ENCODE results near the gene BNIP5.
A peak's percentile ranks its signal among the peaks of the same experiment; 100 is the strongest.

BNIP5 gene

DNA sequence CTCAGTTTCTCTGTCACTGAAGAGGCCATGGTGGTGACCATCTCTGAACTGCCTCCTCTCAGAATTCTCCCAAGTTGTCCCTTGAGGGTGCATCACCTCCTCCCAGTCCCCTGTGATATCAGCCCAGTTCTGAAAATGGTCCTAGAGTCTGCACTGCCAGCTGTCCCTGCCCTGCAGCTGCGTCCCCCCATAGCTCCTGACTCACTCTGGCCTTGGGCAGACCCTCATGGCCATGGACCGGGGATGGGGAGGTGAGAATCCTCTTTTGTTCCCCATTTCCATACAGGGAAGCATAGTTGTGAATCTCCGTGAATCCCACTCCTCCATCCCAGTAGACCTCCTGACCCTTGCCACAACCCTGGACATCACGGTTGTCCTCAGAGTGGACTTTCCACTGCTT lies 46.3 kb upstream of the BNIP5 start:
- no peak overlapping the region for H3K27ac ChIP-seq (ENCODE audit: extremely low read depth, low read depth, low read length)
- peaks cover 6% of the 10 kb centered on the region; the same call in 1 of the 2 replicates for H3K4me1 ChIP-seq (ENCODE audit: control insufficient read depth, insufficient read depth, low read length)
- H3K4me3 ChIP-seq (ENCODE audit: low read depth, low read length) = no peak overlapping the region
- CTCF ChIA-PET = interaction anchor here (0.6 to 1.2 kb wide), 2 partner anchors 57 to 163 kb away, joined by 3 read pairs; no protein-coding TSS in a partner anchor
- POLR2A ChIA-PET = no interaction called here
- TF ChIP-seq ZNF677 (tag by site-specific recombination; IDR thresholded peaks at IDR 0.05) (no peak), ZNF132 (tag by site-specific recombination; IDR thresholded peaks at IDR 0.05; ENCODE audit: borderline replicate concordance) (no peak), GFI1B (tag by site-specific recombination; IDR thresholded peaks at IDR 0.05) (no peak), ZNF777 (tag by site-specific recombination; IDR thresholded peaks at IDR 0.05; ENCODE audit: borderline replicate concordance) (no peak), ZSCAN30 (tag by site-specific recombination; IDR thresholded peaks at IDR 0.05) (no peak), ZFP3 (tag by site-specific recombination; IDR thresholded peaks at IDR 0.05; ENCODE audit: low read depth) (no peak), ZNF624 (tag by site-specific recombination; IDR thresholded peaks at IDR 0.05) (no peak), KLF10 (tag by site-specific recombination; IDR thresholded peaks at IDR 0.05) (no peak), ZNF133 (tag by site-specific recombination; IDR thresholded peaks at IDR 0.05) (no peak), WT1 (tag by site-specific recombination; IDR thresholded peaks at IDR 0.05) (no peak)
- TF ChIP-seq, protein P1, sequence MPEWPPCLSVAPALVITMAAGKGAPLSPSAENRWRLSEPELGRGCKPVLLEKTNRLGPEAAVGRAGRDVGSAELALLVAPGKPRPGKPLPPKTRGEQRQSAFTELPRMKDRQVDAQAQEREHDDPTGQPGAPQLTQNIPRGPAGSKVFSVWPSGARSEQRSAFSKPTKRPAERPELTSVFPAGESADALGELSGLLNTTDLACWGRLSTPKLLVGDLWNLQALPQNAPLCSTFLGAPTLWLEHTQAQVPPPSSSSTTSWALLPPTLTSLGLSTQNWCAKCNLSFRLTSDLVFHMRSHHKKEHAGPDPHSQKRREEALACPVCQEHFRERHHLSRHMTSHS (tag by site-specific recombination; IDR thresholded peaks at IDR 0.05) = no peak
- TF ChIP-seq, protein P2, sequence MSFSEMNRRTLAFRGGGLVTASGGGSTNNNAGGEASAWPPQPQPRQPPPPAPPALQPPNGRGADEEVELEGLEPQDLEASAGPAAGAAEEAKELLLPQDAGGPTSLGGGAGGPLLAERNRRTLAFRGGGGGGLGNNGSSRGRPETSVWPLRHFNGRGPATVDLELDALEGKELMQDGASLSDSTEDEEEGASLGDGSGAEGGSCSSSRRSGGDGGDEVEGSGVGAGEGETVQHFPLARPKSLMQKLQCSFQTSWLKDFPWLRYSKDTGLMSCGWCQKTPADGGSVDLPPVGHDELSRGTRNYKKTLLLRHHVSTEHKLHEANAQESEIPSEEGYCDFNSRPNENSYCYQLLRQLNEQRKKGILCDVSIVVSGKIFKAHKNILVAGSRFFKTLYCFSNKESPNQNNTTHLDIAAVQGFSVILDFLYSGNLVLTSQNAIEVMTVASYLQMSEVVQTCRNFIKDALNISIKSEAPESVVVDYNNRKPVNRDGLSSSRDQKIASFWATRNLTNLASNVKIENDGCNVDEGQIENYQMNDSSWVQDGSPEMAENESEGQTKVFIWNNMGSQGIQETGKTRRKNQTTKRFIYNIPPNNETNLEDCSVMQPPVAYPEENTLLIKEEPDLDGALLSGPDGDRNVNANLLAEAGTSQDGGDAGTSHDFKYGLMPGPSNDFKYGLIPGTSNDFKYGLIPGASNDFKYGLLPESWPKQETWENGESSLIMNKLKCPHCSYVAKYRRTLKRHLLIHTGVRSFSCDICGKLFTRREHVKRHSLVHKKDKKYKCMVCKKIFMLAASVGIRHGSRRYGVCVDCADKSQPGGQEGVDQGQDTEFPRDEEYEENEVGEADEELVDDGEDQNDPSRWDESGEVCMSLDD (tag by site-specific recombination; IDR thresholded peaks at IDR 0.05) = no peak
- no peaks in the 10 kb centered on the region for H3K36me3 ChIP-seq (ENCODE audit: control insufficient read depth in 2 of 2, insufficient read depth in 1 of 2, low read length in 2 of 2)
- no peaks in the 10 kb centered on the region for H3K9me3 ChIP-seq (ENCODE audit: control insufficient read depth, insufficient read depth, low read depth, low read length)

DNA sequence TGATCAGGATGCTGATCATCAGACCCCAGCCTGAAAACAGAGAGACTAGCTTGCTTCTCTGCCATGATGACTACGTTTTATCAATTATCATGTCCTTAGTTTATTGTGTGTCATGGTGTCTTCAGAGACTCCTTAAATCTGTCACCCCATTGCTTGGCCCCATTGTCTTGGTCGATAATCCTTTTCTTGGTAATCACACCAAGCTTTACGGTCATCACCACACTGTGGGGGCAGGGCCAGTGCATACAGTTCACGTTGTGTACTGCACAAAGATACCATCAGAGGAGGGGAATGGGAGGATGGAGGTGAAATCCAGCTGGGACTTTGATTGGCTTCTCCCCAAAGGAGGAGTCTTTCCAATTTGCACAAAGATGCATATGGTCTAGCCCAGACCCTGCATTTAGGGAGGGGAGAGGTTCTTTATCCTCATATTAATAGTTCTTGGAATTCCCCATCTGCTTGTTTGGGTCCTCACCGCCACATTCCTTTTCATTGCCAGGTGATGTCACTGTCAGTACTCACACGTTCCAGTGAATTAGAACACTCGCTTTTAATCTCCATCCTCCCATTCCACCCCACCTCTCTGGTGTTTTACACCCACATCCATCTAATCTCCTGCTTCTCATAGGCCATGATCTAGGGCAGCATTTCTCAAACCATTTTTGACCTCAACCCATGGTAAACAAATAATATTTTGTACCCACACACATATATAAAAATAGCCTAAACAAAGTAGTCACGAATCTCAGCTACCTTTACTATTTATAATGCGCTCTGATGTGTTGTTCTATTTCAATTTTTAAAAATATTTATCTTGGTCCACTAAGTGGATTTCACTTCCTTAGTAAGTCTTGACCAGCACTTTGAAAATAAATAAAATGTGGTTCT lies 45.1 kb upstream of the BNIP5 start:
- no peaks in the 10 kb centered on the region for H3K9me3 ChIP-seq (ENCODE audit: control insufficient read depth, insufficient read depth, low read depth, low read length)
- ChIA-PET CTCF (interaction anchor here (0.7 to 1.0 kb wide), 3 partner anchors 40 to 1610 kb away, joined by 3 read pairs; no protein-coding TSS in a partner anchor), POLR2A (no interaction called here)
- H3K4me1 ChIP-seq (ENCODE audit: control insufficient read depth, insufficient read depth, low read length) = peaks cover 5% of the 10 kb centered on the region; the same call in 1 of the 2 replicates
- H3K4me3 ChIP-seq (ENCODE audit: low read depth, low read length) = no peak overlapping the region
- no peak overlapping the region for H3K27ac ChIP-seq (ENCODE audit: extremely low read depth, low read depth, low read length)
- H3K36me3 ChIP-seq (ENCODE audit: control insufficient read depth in 2 of 2, insufficient read depth in 1 of 2, low read length in 2 of 2) = no peaks in the 10 kb centered on the region
- TF ChIP-seq, protein P3, sequence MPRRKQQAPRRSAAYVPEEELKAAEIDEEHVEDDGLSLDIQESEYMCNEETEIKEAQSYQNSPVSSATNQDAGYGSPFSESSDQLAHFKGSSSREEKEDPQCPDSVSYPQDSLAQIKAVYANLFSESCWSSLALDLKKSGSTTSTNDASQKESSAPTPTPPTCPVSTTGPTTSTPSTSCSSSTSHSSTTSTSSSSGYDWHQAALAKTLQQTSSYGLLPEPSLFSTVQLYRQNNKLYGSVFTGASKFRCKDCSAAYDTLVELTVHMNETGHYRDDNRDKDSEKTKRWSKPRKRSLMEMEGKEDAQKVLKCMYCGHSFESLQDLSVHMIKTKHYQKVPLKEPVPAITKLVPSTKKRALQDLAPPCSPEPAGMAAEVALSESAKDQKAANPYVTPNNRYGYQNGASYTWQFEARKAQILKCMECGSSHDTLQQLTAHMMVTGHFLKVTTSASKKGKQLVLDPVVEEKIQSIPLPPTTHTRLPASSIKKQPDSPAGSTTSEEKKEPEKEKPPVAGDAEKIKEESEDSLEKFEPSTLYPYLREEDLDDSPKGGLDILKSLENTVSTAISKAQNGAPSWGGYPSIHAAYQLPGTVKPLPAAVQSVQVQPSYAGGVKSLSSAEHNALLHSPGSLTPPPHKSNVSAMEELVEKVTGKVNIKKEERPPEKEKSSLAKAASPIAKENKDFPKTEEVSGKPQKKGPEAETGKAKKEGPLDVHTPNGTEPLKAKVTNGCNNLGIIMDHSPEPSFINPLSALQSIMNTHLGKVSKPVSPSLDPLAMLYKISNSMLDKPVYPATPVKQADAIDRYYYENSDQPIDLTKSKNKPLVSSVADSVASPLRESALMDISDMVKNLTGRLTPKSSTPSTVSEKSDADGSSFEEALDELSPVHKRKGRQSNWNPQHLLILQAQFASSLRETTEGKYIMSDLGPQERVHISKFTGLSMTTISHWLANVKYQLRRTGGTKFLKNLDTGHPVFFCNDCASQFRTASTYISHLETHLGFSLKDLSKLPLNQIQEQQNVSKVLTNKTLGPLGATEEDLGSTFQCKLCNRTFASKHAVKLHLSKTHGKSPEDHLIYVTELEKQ (tag by site-specific recombination; IDR thresholded peaks at IDR 0.05; ENCODE audit: borderline replicate concordance) = no peak
- peak; percentile 34 for TF ChIP-seq ZFHX2 (tag by site-specific recombination; conservative IDR thresholded peaks at IDR 0.05)
- no peak for TF ChIP-seq ZNF140 (tag by site-specific recombination; IDR thresholded peaks at IDR 0.05)
- no peak for TF ChIP-seq ZNF112 (tag by site-specific recombination; IDR thresholded peaks at IDR 0.05)
- no peak for TF ChIP-seq ZNF19 (tag by site-specific recombination; IDR thresholded peaks at IDR 0.05; ENCODE audit: low read depth)
- TF ChIP-seq, protein P4, sequence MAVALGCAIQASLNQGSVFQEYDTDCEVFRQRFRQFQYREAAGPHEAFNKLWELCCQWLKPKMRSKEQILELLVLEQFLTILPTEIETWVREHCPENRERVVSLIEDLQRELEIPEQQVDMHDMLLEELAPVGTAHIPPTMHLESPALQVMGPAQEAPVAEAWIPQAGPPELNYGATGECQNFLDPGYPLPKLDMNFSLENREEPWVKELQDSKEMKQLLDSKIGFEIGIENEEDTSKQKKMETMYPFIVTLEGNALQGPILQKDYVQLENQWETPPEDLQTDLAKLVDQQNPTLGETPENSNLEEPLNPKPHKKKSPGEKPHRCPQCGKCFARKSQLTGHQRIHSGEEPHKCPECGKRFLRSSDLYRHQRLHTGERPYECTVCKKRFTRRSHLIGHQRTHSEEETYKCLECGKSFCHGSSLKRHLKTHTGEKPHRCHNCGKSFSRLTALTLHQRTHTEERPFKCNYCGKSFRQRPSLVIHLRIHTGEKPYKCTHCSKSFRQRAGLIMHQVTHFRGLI (tag by site-specific recombination; IDR thresholded peaks at IDR 0.05) = no peak
- TF ChIP-seq, protein P5, sequence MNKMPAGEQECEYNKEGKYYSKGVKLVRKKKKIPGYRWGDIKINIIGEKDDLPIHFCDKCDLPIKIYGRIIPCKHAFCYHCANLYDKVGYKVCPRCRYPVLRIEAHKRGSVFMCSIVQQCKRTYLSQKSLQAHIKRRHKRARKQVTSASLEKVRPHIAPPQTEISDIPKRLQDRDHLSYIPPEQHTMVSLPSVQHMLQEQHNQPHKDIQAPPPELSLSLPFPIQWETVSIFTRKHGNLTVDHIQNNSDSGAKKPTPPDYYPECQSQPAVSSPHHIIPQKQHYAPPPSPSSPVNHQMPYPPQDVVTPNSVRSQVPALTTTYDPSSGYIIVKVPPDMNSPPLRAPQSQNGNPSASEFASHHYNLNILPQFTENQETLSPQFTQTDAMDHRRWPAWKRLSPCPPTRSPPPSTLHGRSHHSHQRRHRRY (tag by site-specific recombination; IDR thresholded peaks at IDR 0.05) = no peak
- TF ChIP-seq ZNF302 (tag by site-specific recombination; IDR thresholded peaks at IDR 0.05; ENCODE audit: low read depth) = no peak
- no peak for TF ChIP-seq ZBTB8A (tag by site-specific recombination; IDR thresholded peaks at IDR 0.05)
